RPMI8226 (cell line): ENCODE results near the gene SAMHD1.
"Not testable (repeated sequence)": the region's sequence is repeated elsewhere in the genome, so short reads cannot be mapped to it uniquely, and the experiment has no call there.

Experiments used
- DNase-seq: peaks from one replicate; pipeline ENCODE4 v3.0.0-alpha.2; 2015

Gene SAMHD1

DNA sequence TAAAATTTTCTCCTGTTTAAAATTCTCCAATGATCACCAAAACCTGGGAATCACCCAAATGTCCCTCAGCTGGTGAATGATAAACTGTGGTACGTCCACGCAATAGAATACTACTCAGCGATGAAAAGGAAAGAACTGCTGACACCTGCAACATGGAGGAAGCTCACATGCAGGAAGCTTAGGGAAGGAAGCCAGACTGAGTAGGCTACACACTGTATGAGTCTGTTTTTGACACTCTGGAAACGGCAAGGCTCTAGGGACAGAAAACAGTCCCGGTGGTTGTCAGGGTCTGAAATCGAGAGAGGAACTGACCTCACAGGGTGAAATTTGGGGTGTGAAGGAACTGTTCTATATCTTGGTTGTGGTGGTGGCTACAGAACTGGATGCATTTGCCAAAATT, 100.7 kb downstream of the SAMHD1 start:
- no peak for DNase-seq

DNA sequence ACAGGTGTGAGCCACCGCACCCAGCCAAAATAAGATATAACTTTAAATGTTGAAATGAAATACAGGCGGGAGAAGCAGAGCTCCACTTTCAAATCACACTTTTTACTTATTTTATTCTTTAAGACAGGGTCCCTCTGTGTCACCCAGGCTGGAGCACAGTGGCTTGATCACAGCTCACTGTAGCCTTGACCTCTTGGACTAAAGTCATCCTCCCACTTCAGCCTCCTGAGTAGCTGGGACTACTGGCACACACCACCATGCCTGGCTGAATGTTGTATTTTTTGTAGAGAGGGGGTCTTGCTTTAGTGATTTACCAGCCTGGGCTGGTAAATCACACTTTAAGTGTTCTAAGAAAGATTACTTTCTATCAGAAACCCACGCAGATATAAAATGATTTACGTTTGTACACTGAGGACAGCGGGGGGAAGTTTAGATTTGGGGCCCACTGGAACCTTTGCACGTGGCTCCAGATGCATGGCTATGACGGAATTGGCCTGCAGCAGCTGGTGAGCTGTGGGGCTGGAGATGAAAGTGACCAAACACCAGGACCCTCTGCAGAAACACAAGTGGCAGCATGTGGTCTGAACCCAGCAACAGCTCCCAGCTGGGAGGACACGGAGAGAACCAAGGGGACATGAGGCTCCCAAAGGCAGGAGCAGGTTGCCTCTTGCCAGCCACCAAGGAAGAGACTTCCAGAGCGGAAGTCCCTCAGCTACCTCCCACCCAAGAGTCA, 102.0 kb downstream of the SAMHD1 start:
- no peak for DNase-seq

DNA sequence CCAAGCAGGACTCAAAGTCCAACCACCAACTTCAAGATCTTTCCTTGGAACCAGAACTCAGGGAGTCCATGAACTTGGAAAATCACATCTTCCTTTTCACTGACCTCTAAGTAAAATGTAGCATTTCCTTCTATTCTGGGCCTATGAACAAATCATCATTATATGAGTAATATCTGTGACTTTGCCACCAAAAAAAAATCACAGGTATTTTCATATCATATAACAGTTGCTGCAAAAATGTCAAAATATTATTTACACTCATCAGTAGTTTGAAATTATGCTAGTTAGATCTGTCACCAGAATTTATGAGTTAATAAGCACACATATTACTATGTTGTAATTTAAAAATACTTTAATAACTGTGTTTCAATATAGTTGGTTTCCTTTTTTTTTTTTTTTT, 102.8 kb downstream of the SAMHD1 start:
- no peak for DNase-seq

DNA sequence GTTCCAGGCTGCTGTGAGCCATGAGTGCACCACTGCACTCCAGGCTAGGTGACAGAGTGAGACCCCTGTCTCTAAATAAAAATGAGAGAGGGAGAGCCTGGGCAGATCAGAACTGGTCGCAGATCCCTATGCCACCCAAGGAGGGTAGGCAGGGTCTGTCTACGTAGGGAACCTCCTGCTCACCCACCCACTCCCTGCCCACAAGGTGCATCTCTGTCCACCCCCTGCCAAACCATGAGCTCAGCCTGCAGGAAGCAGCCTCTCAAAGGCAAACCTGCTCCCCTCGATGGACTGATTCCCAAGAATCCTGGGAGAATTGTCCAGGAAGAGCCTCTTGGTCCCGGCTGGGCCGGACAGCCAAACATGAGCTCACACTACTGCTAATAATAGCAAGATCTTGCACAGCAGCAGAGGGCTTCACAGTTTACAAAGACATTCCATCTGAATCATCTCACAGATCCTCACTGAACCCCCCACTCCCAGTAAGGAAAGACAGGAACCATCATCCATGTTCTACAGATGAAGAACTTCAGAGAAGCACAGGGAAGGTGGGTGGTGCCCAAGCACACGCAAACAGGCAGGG, 103.3 kb downstream of the SAMHD1 start:
- DNase-seq = no peak

DNA sequence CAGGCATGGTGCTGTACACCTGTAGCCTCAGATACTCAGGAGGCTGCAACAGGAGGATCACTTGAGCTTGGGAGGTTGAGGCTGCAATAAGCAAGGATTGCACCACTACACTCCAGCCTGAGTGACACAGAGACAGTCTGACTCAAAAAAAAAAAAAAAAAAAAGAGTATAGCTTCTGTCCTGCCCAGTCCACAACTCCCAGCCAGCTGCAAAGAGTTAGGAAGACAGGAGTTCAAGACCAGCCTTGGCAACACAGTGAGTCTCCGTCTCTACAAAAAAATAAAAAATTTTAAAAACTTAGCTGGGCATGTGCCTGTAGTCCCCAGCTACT, 103.8 kb downstream of the SAMHD1 start:
- no peak for DNase-seq

DNA sequence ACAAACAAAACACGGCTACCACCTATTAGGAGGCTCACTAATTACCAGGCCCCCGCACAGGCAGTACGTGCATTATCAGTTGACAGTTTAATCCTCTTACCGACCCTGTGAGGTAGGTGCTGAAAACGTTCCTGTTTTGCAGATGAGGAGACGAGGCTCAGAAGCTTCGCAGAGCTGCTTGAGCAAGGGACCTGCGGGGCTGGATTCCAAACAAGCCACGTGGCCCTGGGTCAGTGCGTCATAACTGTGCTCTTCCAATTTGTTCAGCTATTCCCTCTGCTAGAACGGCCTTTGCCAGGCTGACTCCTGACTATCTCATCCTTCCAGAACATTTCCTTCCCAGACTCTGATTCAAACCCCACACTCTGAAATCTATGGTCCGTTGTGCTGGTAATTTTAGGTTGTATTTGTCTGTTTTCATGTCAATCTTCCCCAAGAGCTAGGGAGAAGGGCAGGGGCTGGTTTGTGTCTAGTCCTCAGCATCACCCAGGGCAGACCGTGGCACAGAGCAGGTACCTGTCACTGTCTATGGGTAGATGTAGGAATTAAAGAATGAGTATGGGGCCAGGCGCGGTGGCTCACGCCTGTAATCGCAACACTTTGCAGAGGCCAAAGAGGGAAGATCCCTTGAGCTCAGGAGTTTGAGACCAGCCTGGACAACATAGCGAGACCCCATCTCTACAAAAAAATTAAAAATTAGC, 104.3 kb downstream of the SAMHD1 start:
- DNase-seq = no peak

DNA sequence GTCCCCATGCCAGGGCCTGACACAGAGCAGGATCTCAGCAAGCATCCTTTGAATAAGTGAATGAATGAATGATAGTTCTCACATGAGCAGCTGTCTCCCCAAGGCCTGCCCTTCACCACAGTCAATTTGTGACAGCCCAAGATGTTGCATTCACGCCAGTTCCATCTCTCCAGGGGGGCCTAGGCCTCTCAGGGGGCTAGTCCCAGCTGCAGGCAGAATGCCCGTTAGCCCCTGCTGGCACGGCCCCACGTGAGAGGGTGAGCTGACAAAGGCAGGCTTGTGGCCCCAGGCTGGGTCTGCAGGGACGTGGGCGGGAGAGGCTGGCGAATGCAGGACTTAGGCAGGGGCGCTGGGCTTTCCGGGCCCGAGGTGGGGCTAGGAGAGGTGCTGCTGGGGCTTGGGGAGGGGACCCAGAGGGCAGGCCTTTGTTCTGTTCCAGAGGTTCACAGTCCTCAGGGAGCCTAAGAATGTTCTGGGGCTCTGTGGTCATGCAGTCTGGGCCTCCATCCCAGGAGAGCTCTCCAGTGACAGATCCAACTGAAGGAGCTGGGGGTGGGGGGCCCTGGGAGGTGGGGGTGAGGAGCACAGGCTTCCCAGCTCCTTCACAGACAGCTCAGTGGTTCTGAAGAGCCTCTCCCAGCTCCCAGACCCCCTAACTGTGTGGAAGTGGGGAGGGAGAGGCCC, 106.1 kb downstream of the SAMHD1 start:
- no peak for DNase-seq

DNA sequence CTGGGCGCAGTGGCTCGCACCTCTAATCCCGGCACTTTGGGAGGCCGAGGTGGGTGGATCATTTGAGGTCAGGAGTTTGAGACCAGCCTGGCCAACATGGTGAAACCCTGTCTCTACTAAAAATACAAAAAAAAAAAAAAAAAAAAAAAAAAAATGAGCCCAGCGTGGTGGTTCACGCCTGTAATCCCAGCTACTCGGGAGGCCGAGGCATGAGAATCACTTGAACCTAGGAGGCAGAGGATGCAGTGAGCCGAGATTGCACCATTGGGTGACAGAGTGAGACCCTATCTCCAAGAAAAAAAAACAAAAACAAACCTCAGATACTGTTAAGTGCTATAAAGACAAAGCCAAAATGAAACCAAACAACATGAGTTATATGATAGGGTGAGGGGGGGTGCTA, 110.5 kb downstream of the SAMHD1 start:
- DNase-seq = not testable (repeated sequence)
